ENCODE data around the gene PRKCE.

Gene PRKCE

GRCh38 chr2:46042711-46043110 is 391.2 kb downstream of the PRKCE start:
- Mint-ChIP-seq H3K4me3 (no peak overlapping the region), H3K27me3 (no peaks in the 10 kb centered on the region), H3K9me3 (no peaks in the 10 kb centered on the region), H3K27ac (no peak overlapping the region), H3K4me1 (peaks cover 6% of the 10 kb centered on the region)
- ATAC-seq, result no peak
- DNase-seq, result no peak

GRCh38 chr2:46045888-46046287 is 394.4 kb downstream of the PRKCE start:
- ATAC-seq (no peak), DNase-seq (no peak)
- H3K27ac Mint-ChIP-seq, result peak overlapping the region in 1 of 2 donors; percentile 13
- H3K4me3 Mint-ChIP-seq, result no peak overlapping the region
- H3K4me1 Mint-ChIP-seq, result peaks cover 12% of the 10 kb centered on the region
- no peaks in the 10 kb centered on the region for H3K9me3 Mint-ChIP-seq
- H3K27me3 Mint-ChIP-seq, result no peaks in the 10 kb centered on the region

GRCh38 chr2:46047290-46047689 is 395.8 kb downstream of the PRKCE start:
- Mint-ChIP-seq H3K27me3 (no peaks in the 10 kb centered on the region), H3K9me3 (no peaks in the 10 kb centered on the region), H3K4me3 (no peak overlapping the region), H3K27ac (no peak overlapping the region), H3K4me1 (peaks cover 17% of the 10 kb centered on the region)
- ATAC-seq (no peak), DNase-seq (no peak)

GRCh38 chr2:46048693-46049092 is 397.2 kb downstream of the PRKCE start:
- Mint-ChIP-seq H3K9me3 (no peaks in the 10 kb centered on the region), H3K27ac (peak overlapping the region in 1 of 2 donors; percentile 53), H3K4me3 (no peak overlapping the region), H3K4me1 (peaks cover 17% of the 10 kb centered on the region), H3K27me3 (no peaks in the 10 kb centered on the region)
- DNase-seq, result no peak
- ATAC-seq, result no peak

GRCh38 chr2:46050027-46050426 is 398.6 kb downstream of the PRKCE start:
- Mint-ChIP-seq H3K4me1 (peaks cover 17% of the 10 kb centered on the region), H3K9me3 (no peaks in the 10 kb centered on the region), H3K4me3 (no peak overlapping the region), H3K27ac (no peak overlapping the region), H3K27me3 (no peaks in the 10 kb centered on the region)
- DNase-seq (no peak), ATAC-seq (no peak)

GRCh38 chr2:46050489-46050888 is 399.0 kb downstream of the PRKCE start:
- no peak overlapping the region for H3K27ac Mint-ChIP-seq
- ATAC-seq (no peak), DNase-seq (no peak)
- H3K9me3 Mint-ChIP-seq, result no peaks in the 10 kb centered on the region
- peaks cover 15% of the 10 kb centered on the region for H3K4me1 Mint-ChIP-seq
- no peaks in the 10 kb centered on the region for H3K27me3 Mint-ChIP-seq
- no peak overlapping the region for H3K4me3 Mint-ChIP-seq

- ATAC-seq, result peak; percentile 71
- Mint-ChIP-seq H3K27ac (no peak overlapping the region), H3K4me1 (peaks cover 11% of the 10 kb centered on the region), H3K27me3 (no peaks in the 10 kb centered on the region), H3K4me3 (no peak overlapping the region), H3K9me3 (no peaks in the 10 kb centered on the region)
- no peak for DNase-seq
Observed at GRCh38 chr2:46051085-46051484, 399.6 kb downstream of the PRKCE start.

- Mint-ChIP-seq H3K27ac (no peak overlapping the region), H3K4me3 (no peak overlapping the region), H3K9me3 (no peaks in the 10 kb centered on the region), H3K4me1 (peaks cover 11% of the 10 kb centered on the region), H3K27me3 (no peaks in the 10 kb centered on the region)
- no peak for ATAC-seq
- no peak for DNase-seq
Observed at GRCh38 chr2:46053564-46053963, 402.1 kb downstream of the PRKCE start.

- Mint-ChIP-seq H3K27ac (no peak overlapping the region), H3K4me1 (no peaks in the 10 kb centered on the region), H3K27me3 (no peaks in the 10 kb centered on the region), H3K4me3 (no peak overlapping the region), H3K9me3 (no peaks in the 10 kb centered on the region)
- ATAC-seq (no peak), DNase-seq (no peak)
Observed at GRCh38 chr2:46056541-46056940, 405.1 kb downstream of the PRKCE start.

- peaks cover 4% of the 10 kb centered on the region for H3K4me1 Mint-ChIP-seq
- ATAC-seq (no peak), DNase-seq (no peak)
- no peak overlapping the region for H3K27ac Mint-ChIP-seq
- H3K4me3 Mint-ChIP-seq, result no peak overlapping the region
- H3K9me3 Mint-ChIP-seq, result no peaks in the 10 kb centered on the region
- H3K27me3 Mint-ChIP-seq, result no peaks in the 10 kb centered on the region
Observed at GRCh38 chr2:46058140-46058539, 406.7 kb downstream of the PRKCE start.

GRCh38 chr2:46062637-46063412 is 411.4 kb downstream of the PRKCE start:
- H3K27ac Mint-ChIP-seq, result no peak overlapping the region
- H3K9me3 Mint-ChIP-seq, result no peaks in the 10 kb centered on the region
- no peak overlapping the region for H3K4me3 Mint-ChIP-seq
- H3K4me1 Mint-ChIP-seq, result peaks cover 5% of the 10 kb centered on the region
- ATAC-seq (peak; percentile 67), DNase-seq (peak; percentile 63 to 72)
- H3K27me3 Mint-ChIP-seq, result no peaks in the 10 kb centered on the region

GRCh38 chr2:46064396-46064795 is 412.9 kb downstream of the PRKCE start:
- no peaks in the 10 kb centered on the region for H3K27me3 Mint-ChIP-seq
- ATAC-seq (no peak), DNase-seq (no peak)
- no peak overlapping the region for H3K4me3 Mint-ChIP-seq
- H3K9me3 Mint-ChIP-seq, result no peaks in the 10 kb centered on the region
- no peak overlapping the region for H3K27ac Mint-ChIP-seq
- peaks cover 5% of the 10 kb centered on the region for H3K4me1 Mint-ChIP-seq

- H3K9me3 Mint-ChIP-seq, result no peaks in the 10 kb centered on the region
- H3K4me1 Mint-ChIP-seq, result peaks cover 5% of the 10 kb centered on the region
- DNase-seq (no peak), ATAC-seq (no peak)
- H3K27me3 Mint-ChIP-seq, result no peaks in the 10 kb centered on the region
- H3K4me3 Mint-ChIP-seq, result no peak overlapping the region
- no peak overlapping the region for H3K27ac Mint-ChIP-seq
Observed at GRCh38 chr2:46065152-46065551, 413.7 kb downstream of the PRKCE start.

GRCh38 chr2:46066116-46066515 is 414.6 kb downstream of the PRKCE start:
- Mint-ChIP-seq H3K27me3 (no peaks in the 10 kb centered on the region), H3K27ac (peak overlapping the region in 1 of 2 donors; percentile 54), H3K4me1 (peaks cover 5% of the 10 kb centered on the region), H3K4me3 (no peak overlapping the region), H3K9me3 (no peaks in the 10 kb centered on the region)
- DNase-seq (no peak), ATAC-seq (no peak)

- Mint-ChIP-seq H3K9me3 (no peaks in the 10 kb centered on the region), H3K4me3 (no peak overlapping the region), H3K27ac (peak overlapping the region in 1 of 2 donors; percentile 54), H3K4me1 (peaks cover 5% of the 10 kb centered on the region), H3K27me3 (no peaks in the 10 kb centered on the region)
- ATAC-seq, result no peak
- no peak for DNase-seq
Observed at GRCh38 chr2:46066601-46067000, 415.1 kb downstream of the PRKCE start.

- no peaks in the 10 kb centered on the region for H3K9me3 Mint-ChIP-seq
- DNase-seq (no peak), ATAC-seq (no peak)
- no peak overlapping the region for H3K4me3 Mint-ChIP-seq
- no peak overlapping the region for H3K27ac Mint-ChIP-seq
- H3K27me3 Mint-ChIP-seq, result no peaks in the 10 kb centered on the region
- peaks cover 5% of the 10 kb centered on the region for H3K4me1 Mint-ChIP-seq
Observed at GRCh38 chr2:46067062-46067461, 415.6 kb downstream of the PRKCE start.
